SK-N-SH (cell line): ENCODE results near the gene ZNF366.

Experiments used
- EP300 ChIP-seq, 2 experiments: IDR thresholded peaks; 2 replicates each; pipeline versions ENCODE4 v1.4.0 to v1.6.1; 2012; ENCODE audit warnings: borderline replicate concordance in 1 of 2, low read depth in 1 of 2, low read length in 1 of 2
- FOXJ3 ChIP-seq: sonication (generic); formaldehyde crosslinking; IDR thresholded peaks from 2 replicates; pipeline ENCODE4 v1.5.1; 2020; ENCODE audit warnings: mild to moderate bottlenecking, missing genetic modification reagents
- GATA2 ChIP-seq: sonication (generic); formaldehyde crosslinking; IDR thresholded peaks from 2 replicates; pipeline ENCODE4 v1.5.0; 2020; ENCODE audit warnings: mild to moderate bottlenecking, missing genetic modification reagents
- MEF2A ChIP-seq: IDR thresholded peaks from 2 replicates; pipeline ENCODE4 v1.4.0; 2012; ENCODE audit warnings: low read depth, borderline replicate concordance
- POLR2AphosphoS5 ChIP-seq: IDR thresholded peaks from 2 replicates; pipeline ENCODE4 v1.6.1; 2012; ENCODE audit warnings: low read depth, low read length
- RFX5 ChIP-seq: IDR thresholded peaks from 2 replicates; pipeline ENCODE4 v1.6.1; 2012; ENCODE audit warnings: mild to moderate bottlenecking, improper control_type of control experiment, low read length
- TCF12 ChIP-seq: IDR thresholded peaks from 2 replicates; pipeline ENCODE4 v1.4.0; 2012
- TF ChIP-seq, protein P1 (sequence below): IDR thresholded peaks from 2 replicates; pipeline ENCODE4; 2012
- TF ChIP-seq, protein P2 (sequence below): fragments of 200-600 bp; sonication (generic); IDR thresholded peaks from 2 replicates; pipeline ENCODE4 v1.6.1; 2017; ENCODE audit warnings: antibody characterized with exemption, mild to moderate bottlenecking, moderate library complexity

DNA sequence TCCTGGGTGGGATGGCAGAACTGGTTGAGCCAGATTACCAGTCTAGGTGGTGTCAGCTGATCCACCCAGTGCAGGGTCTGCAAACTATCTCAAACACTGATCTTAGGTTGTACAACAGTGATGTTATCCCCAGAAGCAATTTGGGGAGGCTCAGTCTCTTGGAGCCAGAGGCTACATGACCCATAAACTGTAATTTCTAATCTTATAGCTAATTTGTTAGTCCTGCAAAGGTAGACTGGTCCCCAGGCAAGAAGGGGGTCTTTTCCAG is 5.3 kb upstream of the ZNF366 start:
- TF ChIP-seq FOXJ3 (CRISPR knock-in tag): no peak
- no peak for TF ChIP-seq RFX5
- TF ChIP-seq, protein P1, sequence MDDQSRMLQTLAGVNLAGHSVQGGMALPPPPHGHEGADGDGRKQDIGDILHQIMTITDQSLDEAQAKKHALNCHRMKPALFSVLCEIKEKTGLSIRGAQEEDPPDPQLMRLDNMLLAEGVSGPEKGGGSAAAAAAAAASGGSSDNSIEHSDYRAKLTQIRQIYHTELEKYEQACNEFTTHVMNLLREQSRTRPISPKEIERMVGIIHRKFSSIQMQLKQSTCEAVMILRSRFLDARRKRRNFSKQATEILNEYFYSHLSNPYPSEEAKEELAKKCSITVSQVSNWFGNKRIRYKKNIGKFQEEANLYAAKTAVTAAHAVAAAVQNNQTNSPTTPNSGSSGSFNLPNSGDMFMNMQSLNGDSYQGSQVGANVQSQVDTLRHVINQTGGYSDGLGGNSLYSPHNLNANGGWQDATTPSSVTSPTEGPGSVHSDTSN: no peak
- TF ChIP-seq EP300 (IDR thresholded peaks at IDR 0.05; ENCODE audit: borderline replicate concordance in 1 of 2, low read depth in 1 of 2, low read length in 1 of 2): no peak
- no peak for TF ChIP-seq POLR2AphosphoS5
- TF ChIP-seq MEF2A: no peak
- TF ChIP-seq, protein P2, sequence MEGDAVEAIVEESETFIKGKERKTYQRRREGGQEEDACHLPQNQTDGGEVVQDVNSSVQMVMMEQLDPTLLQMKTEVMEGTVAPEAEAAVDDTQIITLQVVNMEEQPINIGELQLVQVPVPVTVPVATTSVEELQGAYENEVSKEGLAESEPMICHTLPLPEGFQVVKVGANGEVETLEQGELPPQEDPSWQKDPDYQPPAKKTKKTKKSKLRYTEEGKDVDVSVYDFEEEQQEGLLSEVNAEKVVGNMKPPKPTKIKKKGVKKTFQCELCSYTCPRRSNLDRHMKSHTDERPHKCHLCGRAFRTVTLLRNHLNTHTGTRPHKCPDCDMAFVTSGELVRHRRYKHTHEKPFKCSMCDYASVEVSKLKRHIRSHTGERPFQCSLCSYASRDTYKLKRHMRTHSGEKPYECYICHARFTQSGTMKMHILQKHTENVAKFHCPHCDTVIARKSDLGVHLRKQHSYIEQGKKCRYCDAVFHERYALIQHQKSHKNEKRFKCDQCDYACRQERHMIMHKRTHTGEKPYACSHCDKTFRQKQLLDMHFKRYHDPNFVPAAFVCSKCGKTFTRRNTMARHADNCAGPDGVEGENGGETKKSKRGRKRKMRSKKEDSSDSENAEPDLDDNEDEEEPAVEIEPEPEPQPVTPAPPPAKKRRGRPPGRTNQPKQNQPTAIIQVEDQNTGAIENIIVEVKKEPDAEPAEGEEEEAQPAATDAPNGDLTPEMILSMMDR: no peak
- TF ChIP-seq GATA2 (CRISPR knock-in tag): no peak
- no peak for TF ChIP-seq TCF12
